K562 treated with DMSO at 1 percent for 12 hours (cell line): ENCODE data around the gene BCAN. TPM values are rescaled to one million over a fixed set of nuclear protein-coding genes. Genes with fewer than 3 reads are reported as not detected.

Experiments
- total RNA-seq: library from RNA; unstranded; fragments of 300-600 nt; gene quantifications from 2 replicates; pipeline ENCODE4 v1.2.3, GENCODE V29; 2022; ENCODE audit not compliant: insufficient read depth

The BCAN gene
- 0.45 TPM in 1 of 2 replicates, not detected in the other for total RNA-seq

GRCh38 chr1:156641761-156642264 is at the start of gene BCAN:
TSS of gene BCAN (plus strand) at chr1:156642117. CDS start at chr1:156646055, 3,938 bp downstream.

GRCh38 chr1:156601122-156601830 is 40.6 kb upstream of the BCAN start, which contains the start of gene GPATCH4:
TSS of gene GPATCH4 (minus strand) at chr1:156601479.

GRCh38 chr1:156618853-156619581 is 22.9 kb upstream of the BCAN start, which contains the start of gene HAPLN2:
TSS of gene HAPLN2 (plus strand) at chr1:156619415. CDS start at chr1:156623491, 4,076 bp downstream.

GRCh38 chr1:156676820-156677615 is 35.1 kb downstream of the BCAN start, which contains the start of gene NES:
TSS of gene NES (minus strand) at chr1:156677407. CDS start at chr1:156677264, 143 bp downstream.

GRCh38 chr1:156705321-156705917 is 63.5 kb downstream of the BCAN start, which contains the start of gene CRABP2:
TSS of gene CRABP2 (minus strand) at chr1:156705583. CDS start at chr1:156705446, 137 bp downstream.

Other genes starting within 250 kb of the BCAN start
- 3.6 and 12.6 TPM in 2 replicates for gene MEF2D, start 141.3 kb upstream of the BCAN start, total RNA-seq
- gene IQGAP3, start 69.6 kb upstream of the BCAN start, total RNA-seq: 7.9 and 29.1 TPM in 2 replicates
- not detected in 2 replicates for gene TTC24, start 62.4 kb upstream of the BCAN start, total RNA-seq
- 105 and 129 TPM in 2 replicates for gene NAXE, start 50.3 kb upstream of the BCAN start, total RNA-seq
- 10.7 and 21.3 TPM in 2 replicates for gene GPATCH4, start 40.6 kb upstream of the BCAN start, total RNA-seq
- 2.5 and 5.5 TPM in 2 replicates for gene HAPLN2, start 22.7 kb upstream of the BCAN start, total RNA-seq
- 3.9 and 7.5 TPM in 2 replicates for gene NES, start 35.3 kb downstream of the BCAN start, total RNA-seq
- gene CRABP2, start 63.5 kb downstream of the BCAN start, total RNA-seq: 2.3 and 5.5 TPM in 2 replicates
- gene METTL25B, start 86.4 kb downstream of the BCAN start, total RNA-seq: 64.9 and 67.8 TPM in 2 replicates
- 23.3 and 39.7 TPM in 2 replicates for gene ISG20L2, start 86.6 kb downstream of the BCAN start, total RNA-seq
- gene MRPL24, start 99.0 kb downstream of the BCAN start, total RNA-seq: 14.2 and 23.9 TPM in 2 replicates
- 104 and 121 TPM in 2 replicates for gene HDGF, start 109.6 kb downstream of the BCAN start, total RNA-seq
- gene PRCC, start 125.4 kb downstream of the BCAN start, total RNA-seq: 70.5 and 109 TPM in 2 replicates
- gene SH2D2A, start 174.7 kb downstream of the BCAN start, total RNA-seq: 9.2 and 17.7 TPM in 2 replicates
- gene INSRR, start 217.0 kb downstream of the BCAN start, total RNA-seq: 0.19 and 0.37 TPM in 2 replicates
- gene NTRK1, start 218.7 kb downstream of the BCAN start, total RNA-seq: 23.1 and 23.3 TPM in 2 replicates